Measurements from ENCODE around the gene MT1B.
A peak's percentile ranks its signal among the peaks of the same experiment; 100 is the strongest.
"Not testable (repeated sequence)": the region's sequence is repeated elsewhere in the genome, so short reads cannot be mapped to it uniquely, and the experiment has no call there.

MT1B gene

DNA sequence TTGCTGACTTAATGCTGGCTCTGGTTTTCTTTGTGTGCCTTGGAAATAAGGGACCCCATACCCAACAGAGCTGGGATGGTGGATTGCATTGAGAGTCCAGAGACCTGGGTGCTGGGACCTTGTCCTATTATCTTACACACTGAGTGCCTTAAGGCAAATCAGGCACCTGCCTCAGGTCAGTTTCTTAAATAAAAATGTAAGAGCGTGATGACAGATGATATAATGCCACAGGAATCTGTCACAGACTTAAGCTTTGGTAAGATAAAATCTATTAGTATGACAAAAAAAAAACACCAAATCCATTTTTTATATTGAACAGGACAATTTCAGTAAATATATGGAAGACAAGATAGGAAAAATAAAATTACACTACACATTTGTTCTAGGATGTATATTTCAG is 11.6 kb upstream of the MT1B start:
- DNase-seq: no peak

DNA sequence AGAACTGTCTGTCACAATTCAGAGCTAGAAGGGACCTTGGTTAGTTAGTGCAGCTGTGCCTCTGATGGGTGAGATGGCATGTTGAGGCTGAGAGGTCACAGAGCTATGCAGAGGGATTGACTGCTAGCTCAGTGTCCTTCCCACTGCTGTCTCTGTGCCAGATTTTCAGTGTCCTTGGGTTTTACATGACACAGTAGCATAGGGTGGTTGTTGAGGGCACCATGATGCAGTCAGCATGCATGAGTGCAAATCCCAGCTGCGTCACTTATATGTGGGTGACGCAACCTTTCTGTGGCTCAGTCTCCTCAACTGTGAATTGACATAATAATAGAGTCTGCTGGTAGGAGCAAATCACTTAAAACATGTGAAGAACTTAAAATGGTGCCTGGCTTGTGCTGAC is 10.5 kb upstream of the MT1B start:
- DNase-seq: no peak

DNA sequence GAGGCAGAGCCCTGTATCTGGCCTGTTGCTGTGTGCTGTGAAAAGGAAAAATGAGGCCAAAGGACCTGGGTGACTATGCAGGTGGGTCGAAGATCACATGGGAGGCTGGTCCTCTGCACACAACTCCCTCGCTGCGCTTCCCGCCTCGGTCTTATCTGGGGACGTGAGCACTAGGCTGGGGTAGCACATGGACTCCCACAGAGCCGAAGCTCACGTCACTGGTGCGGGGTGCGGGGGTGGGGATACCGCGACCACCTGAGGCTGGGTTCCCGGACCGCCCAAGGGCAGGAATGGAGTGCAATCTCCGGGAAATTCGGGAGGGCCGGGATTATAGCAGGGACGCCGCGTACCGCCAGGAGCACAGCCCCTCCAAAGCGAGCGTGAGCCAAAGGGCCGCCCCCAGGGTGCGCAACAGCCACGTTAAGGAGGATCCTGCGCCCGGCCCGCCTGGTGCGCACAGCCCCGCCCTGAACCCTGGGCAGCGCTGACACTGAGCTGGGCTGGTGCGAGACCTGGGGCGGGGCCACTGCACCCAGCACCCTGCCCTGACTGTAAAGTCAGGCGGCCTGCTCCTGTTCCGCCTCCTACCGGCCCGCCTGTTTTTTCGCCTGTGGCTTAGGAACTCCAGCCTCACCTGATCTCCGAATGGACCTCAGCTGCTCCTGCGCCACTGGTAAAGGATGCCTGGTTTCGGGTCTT is 8.5 kb upstream of the MT1B start:
- no peak for DNase-seq

DNA sequence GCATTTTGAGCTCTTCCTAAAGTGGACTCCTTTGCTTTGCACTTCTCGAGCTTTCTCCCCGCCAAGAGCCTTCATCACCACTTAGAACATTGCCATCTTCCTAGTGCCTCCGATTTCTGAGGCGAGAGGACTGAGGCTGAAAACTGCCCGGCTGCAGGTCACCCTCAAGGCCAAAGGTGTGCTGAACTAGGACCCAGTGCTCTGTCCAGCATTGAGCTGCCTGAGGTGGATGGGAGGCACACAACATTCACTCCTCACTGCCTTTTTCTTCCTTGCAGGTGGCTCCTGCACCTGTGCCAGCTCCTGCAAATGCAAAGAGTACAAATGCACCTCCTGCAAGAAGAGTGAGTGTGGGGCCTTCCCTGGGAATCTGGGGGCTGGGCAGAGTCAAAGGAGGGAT is 7.9 kb upstream of the MT1B start:
- DNase-seq: no peak

DNA sequence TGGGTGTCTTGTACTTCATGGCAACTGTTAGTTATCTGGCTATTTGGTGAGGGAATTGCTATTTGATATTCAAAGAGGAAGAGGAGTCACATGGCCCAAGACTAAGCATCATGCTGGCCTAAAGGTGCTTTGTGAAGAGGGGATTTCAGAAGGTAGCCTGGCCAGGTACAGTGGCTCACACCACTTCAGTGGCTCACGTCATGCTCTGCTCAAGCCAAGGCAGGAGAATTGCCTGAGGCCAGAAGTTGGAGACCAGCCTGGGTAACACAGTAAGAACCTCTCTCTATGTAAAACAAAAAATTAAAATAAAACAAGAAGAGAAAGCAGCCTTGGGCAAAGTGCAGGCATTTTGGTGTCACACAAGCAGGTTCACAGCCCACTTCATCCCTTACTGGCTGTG is 6.4 kb upstream of the MT1B start:
- no peak for DNase-seq

DNA sequence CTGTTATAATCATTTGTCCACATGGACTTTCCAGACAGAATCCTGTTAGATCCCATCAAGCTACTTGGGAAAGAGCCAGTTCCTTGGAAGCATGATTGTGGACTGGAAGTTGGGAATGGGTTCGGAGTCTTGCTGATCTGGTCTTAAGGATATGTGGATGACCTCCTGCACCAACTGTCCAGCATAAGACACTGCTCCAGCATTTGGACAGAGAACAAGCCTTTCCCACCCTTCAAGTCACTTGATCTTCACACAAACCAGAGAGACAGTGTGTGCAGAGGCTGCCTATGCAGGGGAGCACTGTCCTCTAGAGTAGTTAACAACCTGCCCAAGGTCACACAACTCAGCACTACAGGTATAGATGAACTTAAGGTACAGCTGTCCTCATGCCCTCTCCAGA is 5.8 kb upstream of the MT1B start:
- DNase-seq: no peak

DNA sequence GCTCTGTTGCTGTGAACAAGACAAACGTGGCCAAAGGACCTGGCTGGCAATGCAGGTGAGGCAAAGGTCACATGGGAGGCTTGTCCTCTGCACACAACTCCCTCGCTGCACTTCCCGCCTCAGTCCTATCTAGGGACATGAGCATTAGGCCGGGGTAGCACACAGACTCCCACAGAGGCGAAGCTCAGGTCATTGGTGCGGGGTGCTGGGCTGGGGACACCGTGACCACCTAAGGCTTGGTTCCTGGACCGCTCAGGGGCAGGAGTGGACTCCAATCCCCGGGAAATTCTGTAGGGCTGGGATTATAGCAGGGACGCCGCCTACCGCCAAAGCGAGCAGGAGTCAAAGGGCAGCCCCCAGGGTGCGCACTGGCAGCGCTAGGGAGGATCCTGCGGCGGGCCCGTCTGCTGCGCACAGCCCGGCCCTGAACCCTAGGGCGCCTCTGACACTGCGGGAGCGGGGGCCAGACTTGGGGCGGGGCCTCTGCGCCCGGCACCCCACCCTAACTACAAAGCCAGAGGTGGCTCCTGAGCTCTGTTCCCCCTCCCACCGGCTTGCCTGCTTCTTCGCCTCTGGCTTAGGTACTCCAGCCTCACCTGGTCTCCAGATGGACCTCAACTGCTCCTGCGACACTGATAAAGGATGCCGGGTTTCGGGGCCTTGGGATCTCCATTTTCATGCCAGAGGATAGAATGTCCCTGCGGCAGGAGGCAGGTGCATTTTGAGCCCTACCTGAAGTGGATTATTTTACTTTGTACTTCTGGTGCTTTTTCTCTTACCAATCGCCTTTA is 3.9 kb upstream of the MT1B start:
- no peak for DNase-seq

DNA sequence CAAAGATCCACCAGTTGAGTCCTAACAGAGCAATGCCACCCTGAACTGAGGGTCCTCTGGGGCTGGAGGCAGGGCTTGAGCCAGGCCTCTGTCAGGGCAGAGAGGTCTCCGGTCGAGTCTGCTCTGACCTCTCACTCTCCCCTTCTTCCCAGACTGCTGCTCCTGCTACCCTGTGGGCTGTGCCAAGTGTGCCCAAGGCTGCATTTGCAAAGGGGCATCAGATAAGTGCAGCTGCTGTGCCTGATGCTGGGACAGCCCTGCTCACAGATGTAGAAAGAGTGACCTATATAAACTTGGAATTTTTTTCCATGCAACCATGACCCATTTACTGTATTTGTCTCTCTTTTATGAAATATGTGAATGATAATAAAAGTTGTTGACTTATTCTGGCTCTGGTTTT is 2.4 kb upstream of the MT1B start:
- no peak for DNase-seq

DNA sequence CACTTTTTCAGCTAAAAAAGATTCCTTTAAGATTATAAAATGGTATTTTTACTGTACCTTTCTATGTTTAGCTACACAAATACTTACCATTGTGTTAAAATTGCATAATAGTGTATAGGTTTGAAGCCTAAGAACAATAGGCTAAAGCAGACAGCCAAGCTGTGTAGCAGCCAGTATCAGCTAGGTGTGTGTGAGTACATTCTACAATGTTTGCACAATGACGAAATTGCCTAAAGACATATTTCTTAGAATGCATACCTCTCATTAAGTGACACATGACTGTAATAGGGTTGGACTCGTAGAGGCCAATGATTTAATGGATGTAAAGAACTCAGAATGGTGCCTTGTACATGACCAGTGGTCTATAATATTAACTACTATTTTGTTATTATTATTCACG is 1.9 kb upstream of the MT1B start:
- no peak for DNase-seq

DNA sequence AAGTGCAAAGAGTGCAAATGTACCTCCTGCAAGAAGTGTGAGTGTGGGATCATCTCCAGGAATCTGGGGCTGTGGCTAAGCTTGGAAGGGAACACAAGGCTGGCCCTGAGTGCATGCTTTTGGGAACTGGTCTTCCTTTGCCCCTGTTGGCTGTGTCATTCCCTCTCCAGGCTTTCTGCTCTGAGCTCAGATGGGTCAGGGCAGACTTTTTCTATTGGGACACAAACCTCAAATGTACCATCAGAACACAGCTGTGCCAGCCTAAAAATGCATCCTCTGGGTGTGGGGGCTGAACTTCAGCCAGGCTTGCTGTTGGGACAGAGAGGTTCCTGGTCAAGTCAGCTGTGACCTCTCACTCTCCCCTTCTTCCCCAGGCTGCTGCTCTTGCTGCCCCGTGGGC is 914 bp downstream of the MT1B start:
- no peak for DNase-seq

DNA sequence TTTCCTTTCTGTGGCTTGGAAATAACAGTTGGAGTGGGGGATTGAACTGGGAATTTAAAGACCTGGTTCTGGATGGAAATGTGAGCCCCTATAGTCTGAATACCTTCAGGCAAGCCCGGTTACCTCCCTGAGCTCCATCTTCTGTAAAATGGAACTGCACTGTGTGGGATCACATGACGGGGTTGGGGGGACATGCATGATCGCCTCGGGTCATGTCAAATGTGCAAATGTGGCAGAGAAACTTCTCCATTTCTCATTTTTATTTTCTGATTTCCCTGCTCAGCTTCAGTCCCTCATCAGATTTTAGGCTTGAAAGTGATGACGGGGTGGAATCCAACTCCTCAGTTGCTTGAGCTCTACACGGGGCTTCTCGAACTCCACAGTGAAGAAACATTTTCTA is 1.5 kb downstream of the MT1B start:
- no peak for DNase-seq

DNA sequence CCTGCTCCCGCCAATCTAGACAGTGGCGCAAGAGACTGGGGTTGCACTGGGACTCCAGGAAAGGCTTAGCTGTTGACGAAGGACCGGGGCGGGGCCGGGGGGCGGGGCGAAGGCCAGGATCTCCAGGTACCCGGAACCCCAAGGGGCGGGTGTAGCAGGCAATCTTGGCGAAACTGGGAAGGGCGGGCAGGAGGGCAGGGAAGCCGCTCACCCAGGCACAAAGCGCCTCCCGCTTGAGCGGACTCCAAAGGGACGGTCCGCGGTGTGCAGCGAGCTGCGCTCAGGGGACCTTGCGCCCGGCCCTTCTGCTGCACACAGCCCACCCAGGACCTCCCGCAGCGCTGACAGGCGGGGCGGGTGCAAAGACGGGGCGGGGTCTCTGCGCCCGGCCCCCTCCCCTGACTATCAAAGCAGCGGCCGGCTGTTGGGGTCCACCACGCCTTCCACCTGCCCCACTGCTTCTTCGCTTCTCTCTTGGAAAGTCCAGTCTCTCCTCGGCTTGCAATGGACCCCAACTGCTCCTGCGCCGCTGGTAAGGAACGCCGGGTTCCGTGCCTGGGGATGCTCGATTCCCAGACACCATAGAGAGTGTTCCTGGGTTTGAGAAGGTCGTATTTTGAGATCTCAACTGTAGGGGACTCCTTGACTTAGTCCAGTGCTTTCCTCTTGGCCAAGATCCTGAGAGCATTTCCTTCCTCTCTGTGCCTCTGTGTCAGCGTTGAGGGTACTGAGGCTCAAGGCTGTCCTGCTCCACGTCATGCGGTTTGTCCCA is 6.1 kb downstream of the MT1B start, which contains the start of gene MT1F:
Gene MT1F, plus strand, starts transcription at position 405 of the 772 bp plus-strand sequence. Its CDS starts 100 bp downstream, at position 505.
- peak; percentile 86 for DNase-seq

DNA sequence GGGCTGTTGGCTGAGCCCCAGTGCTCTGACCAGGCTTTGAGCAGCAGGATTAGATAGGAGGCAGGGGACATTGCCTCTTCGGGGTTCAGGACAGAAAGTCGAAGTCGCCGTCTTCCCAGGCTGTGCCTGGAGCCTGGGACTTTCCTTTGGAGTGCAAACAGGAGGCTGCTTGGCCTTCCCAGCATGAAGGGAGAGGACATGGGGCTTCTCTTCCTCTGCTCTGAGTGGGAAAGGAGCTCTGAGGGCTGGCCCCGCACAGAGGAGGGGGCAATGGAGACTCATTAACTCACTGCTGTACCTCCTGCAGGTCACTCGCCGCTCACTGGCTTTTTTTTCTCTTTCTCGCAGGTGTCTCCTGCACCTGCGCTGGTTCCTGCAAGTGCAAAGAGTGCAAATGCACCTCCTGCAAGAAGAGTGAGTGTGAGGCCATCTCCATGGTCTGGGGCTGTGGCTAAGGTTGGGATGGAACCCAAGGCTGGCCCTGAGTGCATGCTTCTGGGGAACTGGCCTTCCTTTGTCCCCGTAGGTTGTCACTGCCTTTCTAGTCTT is 6.7 kb downstream of the MT1B start:
- peak; percentile 47 for DNase-seq

DNA sequence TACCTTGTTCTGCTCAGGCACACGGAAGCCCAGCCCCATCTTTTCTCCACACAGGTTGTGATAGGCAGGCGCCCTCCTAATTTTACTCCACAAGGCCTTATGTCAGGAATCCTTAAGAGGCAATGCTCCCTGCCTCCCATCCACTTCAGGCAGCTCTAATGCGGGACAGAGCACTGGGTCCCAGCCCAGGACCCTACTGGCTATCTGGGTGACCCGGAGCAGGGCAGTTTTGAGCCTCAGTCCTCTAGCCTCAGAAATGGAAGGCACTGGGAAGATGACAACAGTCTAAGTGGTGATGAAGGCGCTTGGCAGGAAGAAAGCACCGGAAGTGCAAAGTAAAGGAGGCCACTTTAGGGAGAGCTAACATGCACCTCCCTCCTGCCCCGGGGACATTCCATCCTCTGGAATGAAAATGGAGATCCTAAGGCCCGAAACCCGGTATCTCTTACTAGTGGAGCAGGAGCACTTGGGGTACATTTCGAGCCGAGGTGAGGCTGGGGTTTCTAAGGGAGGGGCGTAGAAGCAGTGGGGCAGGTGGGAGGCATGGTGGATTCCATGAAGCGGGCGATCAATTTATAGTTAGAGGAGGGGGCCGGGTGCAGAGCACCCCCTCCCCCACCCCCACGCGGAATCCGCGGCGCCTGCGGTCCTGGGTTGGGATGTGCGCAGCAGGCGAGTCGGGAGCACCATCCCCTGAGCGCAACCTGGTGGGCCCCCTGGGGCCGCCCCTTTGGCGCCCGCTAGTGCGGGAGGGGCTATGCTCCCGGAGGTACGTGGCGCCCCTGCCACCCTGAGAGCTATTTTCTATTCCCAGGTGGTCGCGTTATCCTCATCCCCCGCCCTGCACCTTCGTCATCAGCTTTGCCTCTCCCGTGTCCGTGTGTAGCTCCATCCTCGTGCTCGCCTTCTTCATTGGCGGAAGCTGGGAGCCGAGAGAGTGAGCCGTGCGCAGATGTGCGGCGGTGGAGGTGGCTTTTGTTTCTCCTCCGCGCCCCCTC is 11.0 kb downstream of the MT1B start:
- no peak for DNase-seq

DNA sequence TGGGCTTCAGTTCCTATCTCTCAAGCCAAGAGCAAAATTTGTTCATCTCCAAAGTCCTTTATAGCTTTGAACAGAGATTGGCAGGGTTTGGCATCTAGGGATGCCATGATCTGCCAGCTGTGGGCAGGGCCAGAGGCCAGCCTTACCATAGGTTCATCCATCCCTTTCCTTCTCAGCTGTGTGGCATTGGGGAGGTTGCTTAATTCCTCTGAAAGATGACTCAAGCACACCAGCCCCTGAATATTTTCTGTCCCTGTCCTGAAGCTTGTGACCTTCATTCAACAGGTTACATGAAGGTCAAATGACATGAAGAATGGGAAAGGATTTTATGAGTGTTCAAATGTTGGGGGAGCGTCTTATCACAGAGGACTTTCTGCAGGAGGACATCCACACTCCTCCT is 12.8 kb downstream of the MT1B start:
- no peak for DNase-seq

DNA sequence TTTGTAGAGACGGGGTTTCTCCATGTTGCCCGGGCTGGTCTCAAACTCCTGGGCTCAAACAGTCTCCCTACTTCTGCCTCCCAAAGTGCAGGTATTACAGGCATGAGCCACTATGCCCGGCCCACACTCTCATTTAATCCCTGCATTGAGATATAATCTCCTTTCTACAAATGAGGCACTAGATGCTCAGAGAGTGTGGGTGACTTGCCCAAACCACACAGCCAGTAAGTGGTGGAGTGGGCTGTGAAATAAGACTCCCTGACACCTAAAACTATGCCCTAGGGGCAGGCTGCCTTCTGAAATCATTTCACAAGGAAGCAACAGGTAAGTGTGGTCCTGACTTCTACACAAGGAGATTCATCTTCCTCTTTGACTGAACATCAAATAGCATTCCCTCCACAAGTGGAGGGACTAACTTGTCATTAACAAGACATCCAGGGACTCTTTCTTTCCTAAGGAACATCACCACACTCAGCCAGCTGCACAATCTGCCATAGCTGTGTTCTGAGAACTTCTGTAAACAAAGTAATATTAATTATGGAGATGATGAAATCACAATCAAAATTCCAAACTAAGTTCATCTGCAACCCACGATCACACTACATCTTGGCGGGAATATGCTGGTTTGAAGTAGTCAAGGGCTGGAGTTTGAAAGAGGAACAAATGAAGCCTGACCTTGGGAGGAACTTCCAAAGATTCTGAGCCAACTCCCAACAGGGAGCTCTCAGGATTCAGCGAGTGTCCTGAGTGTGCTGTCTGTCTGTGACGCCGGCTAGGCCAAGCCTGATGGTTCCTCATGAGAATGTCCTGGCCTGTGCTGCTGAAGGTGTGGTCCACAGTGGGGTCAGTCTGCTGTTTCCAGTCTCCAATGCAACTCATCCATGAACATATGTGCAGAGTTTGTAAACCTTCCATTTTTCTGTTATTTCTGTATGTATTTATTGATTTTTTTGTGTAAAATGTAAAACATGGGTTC is 13.9 kb downstream of the MT1B start:
- not testable (repeated sequence) for DNase-seq

DNA sequence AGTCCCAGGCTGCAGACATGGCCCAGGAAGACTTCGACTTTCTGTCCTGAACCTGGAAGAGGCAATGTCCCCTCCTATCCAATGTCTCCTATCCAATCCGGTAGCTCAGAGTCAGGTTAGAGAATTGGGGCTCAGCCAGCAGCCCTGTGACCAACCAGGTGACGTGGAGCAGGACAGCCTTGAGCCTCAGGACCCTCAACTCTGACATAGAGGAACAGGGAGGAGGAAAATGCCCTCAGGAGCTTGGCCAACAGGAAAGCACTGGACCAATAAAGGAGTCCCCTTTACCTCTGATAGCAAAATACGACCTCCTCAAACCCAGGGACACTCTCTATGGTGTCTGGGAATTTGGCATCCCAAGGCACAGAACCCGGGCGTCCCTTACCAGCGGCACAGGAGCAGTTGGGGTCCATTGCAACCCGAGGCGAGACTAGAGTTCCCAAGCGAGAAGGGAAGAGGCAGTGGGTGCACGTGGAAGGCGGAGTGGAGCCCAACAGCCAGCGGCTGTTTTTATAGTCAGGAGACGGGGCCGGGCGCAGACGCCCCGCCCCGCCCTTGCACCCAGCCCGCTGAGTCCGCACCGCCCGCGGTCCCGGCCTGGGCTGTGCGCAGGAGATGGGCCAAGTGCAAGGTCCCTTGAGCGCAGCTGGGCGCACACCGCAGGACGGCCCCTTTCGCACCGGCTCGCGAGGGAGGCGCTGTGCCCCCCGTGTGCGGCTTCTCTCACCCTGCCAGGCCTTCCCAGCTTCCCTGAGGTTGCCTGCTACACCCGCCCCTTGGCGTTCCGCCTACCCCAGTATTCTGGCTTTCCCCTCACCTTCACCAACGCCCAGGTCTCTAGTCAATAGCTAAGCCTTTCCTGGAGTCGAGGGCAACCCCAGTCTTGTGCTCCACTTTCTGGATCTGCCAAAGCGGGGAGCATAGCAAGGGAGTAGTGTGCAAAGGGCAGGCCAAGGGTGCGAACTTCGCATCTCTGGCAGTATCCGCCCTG is 16.2 kb downstream of the MT1B start, which contains the start of gene MT1G:
Gene MT1G, minus strand, starts transcription at position 485 of the 991 bp plus-strand sequence. Its CDS starts 72 bp downstream, at position 413.
- peak; percentile 44 for DNase-seq

DNA sequence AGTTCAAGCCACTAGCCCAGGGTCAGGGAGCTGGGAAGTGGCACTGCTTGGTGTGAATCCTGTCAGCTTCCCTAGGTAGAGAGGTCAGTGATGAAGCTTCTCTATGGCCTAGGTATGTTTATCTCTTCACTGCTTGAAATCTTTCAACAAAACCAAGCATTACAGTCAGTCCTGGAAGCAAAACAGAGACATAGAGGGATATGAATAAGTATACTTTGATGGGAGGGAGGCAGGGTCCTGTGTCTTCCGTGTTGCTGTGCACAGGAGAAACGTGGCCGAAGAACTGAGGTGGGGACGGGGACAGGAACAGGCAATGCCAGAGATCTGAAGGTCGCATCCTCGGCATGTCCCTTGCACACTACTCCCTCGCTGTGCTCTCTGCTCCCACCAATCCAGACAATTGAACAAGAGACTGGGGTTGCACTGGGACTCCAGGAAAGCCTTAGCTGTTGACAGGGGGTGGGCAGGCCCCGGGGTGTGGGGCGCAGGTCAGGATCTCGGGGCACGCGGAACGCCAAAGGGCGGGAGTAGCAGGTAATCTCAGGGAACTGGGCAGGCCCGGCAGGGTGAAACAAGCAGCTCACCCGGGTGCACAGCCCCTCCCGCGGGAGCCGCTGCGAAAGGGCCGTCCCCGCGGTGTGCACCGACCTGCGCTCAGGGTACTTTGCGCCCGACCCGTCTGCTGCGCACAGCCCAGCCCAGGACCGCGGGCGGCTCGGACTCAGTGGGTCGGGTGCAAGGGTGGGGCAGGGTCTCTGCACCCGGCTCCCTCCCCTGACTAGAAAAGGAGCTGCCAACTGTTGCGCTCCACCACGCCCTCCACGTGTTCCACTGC is 17.5 kb downstream of the MT1B start, which contains the start of gene MT1H:
Gene MT1H, plus strand, starts transcription at position 810 of the 835 bp plus-strand sequence. CDS start 71 bp downstream, outside the sequence.
- DNase-seq: no peak
